Activated naive CD8-positive, alpha-beta T cell treated with anti-CD3 and anti-CD28 coated beads, Interleukin-2, amount 50 U/mL, for 24 hours (primary cell): ENCODE measurements around the gene VSNL1.

ENCODE experiments used
- ATAC-seq: fragments of 150-1000 bp; cut with Tn5 transposase; one replicate; pipeline ENCODE4 v1.10.0; 2021
- DNase-seq: peaks from one replicate; pipeline ENCODE4 v3.0.0; 2021
- H3K27ac Mint-ChIP-seq: one replicate; pipeline ENCODE4 v1.8.0; 2021; ENCODE audit warnings: mild to moderate bottlenecking, mixed read lengths
- H3K27me3 Mint-ChIP-seq: one replicate; pipeline ENCODE4 v1.8.0; 2021; ENCODE audit warnings: mixed read lengths
- H3K36me3 Mint-ChIP-seq: one replicate; pipeline ENCODE4 v1.8.0; 2021; ENCODE audit warnings: low read depth, mixed read lengths
- H3K4me1 Mint-ChIP-seq: one replicate; pipeline ENCODE4 v1.8.0; 2021; ENCODE audit warnings: mixed read lengths
- H3K4me3 Mint-ChIP-seq: one replicate; pipeline ENCODE4 v1.8.0; 2021; ENCODE audit warnings: mild to moderate bottlenecking, moderate library complexity, mixed read lengths
- H3K9me3 Mint-ChIP-seq: one replicate; pipeline ENCODE4 v1.8.0; 2021; ENCODE audit warnings: mixed read lengths

VSNL1 gene

DNA sequence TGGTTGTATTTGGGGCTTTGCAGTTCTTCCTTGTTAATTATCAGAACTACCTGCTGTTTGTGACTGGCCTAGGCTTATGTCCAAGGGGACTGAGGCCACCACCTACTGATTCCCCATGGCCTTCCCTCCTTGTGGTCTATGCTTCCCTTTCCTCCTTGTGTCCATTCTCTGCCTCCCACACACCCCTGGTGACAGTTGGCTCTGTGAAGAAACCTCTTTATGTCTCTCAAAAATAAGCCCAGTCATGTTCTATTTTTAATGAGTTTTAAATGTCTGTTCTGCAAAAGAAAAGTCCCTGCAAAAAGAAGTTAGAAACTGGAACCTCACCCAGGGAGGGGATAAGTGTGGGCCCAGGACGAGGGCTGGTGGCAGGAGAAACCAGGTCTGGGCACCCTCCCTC, 108.1 kb downstream of the VSNL1 start:
- DNase-seq (no peak), ATAC-seq (no peak)
- no peak overlapping the region for H3K4me3 Mint-ChIP-seq
- no peak overlapping the region for H3K27ac Mint-ChIP-seq
- H3K36me3 Mint-ChIP-seq = no peaks in the 10 kb centered on the region
- no peaks in the 10 kb centered on the region for H3K9me3 Mint-ChIP-seq
- H3K4me1 Mint-ChIP-seq = peaks cover 6% of the 10 kb centered on the region
- H3K27me3 Mint-ChIP-seq = no peaks in the 10 kb centered on the region

DNA sequence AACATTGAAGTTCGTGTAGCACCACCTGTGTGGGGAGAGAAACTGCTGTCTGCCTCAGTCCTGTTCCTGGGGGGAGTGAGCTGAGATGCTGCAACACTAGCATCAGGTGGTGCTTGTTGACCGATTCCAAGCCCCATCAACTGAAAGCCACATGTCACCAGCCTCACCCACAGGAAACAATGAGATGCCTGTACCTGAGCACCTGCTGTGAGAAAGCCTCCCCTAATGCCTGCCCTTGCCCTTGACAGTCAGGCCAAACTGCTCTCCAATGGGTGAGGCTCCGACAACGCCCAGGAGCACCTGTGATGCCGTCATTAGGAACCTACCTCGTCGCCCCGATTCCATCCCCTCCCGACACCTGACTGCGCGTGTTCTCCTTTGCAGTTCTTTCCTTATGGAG, 108.5 kb downstream of the VSNL1 start:
- Mint-ChIP-seq H3K4me3 (no peak overlapping the region), H3K27me3 (no peaks in the 10 kb centered on the region), H3K36me3 (no peaks in the 10 kb centered on the region), H3K4me1 (peaks cover 6% of the 10 kb centered on the region), H3K27ac (no peak overlapping the region), H3K9me3 (no peaks in the 10 kb centered on the region)
- DNase-seq (no peak), ATAC-seq (no peak)

DNA sequence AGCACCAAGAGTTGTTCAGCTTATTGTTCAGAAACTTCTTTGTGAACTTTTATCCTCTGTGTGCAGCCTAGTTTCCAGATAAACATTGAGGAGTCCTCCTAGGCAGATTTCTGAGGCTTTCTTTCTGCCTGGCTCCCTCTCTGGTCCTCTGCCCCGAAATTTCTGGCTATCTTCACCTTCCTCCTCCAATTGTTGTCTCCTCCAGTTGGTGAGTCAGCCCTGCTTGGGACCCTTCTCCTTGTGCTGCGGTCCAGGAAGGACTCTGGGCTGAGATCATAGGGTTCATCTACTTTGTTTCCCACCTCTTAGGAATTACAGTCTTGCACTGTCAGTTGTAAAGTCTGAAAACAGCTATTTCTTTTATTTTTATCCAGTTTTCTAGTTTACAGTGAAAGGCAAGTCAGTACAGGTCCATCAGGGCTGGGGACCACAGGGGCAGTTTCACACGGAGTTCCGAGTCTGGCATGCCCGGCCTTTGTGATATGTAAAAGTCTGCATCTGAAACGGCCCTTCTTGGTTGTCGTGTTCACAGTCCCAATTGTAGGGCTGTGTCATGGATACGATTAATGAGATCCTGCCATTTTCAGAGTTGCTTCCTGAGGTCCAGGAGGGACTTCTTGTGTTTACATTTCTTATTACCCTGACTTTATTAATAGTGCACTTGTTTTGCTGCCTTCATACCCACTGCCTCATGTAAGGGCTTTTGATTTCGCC, 112.3 kb downstream of the VSNL1 start:
- Mint-ChIP-seq H3K4me1 (no peaks in the 10 kb centered on the region), H3K27me3 (no peaks in the 10 kb centered on the region), H3K9me3 (no peaks in the 10 kb centered on the region), H3K4me3 (no peak overlapping the region), H3K36me3 (no peaks in the 10 kb centered on the region), H3K27ac (no peak overlapping the region)
- DNase-seq (no peak), ATAC-seq (no peak)

DNA sequence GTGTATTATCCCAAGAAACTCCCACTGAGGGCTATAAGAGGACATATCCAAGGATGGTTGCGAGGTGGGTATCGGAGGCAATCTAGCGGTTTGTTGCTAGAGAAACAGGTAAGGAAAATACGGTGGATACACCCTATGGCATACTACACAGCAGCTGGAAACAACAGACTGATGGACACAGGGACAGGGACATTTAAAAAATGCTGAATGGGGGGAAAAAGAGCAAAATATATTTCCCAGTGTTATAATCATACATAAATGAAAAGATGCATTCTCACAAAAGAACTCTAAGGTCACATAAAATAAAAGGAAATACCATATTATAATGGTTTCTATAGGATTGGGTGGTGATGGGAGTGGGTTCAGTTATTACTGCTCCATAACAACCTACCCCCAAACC, 117.3 kb downstream of the VSNL1 start:
- no peaks in the 10 kb centered on the region for H3K9me3 Mint-ChIP-seq
- no peak overlapping the region for H3K4me3 Mint-ChIP-seq
- DNase-seq = no peak
- H3K36me3 Mint-ChIP-seq = peaks cover 9% of the 10 kb centered on the region
- H3K4me1 Mint-ChIP-seq = peaks cover 14% of the 10 kb centered on the region
- H3K27me3 Mint-ChIP-seq = no peaks in the 10 kb centered on the region
- no peak overlapping the region for H3K27ac Mint-ChIP-seq
- ATAC-seq = no peak

DNA sequence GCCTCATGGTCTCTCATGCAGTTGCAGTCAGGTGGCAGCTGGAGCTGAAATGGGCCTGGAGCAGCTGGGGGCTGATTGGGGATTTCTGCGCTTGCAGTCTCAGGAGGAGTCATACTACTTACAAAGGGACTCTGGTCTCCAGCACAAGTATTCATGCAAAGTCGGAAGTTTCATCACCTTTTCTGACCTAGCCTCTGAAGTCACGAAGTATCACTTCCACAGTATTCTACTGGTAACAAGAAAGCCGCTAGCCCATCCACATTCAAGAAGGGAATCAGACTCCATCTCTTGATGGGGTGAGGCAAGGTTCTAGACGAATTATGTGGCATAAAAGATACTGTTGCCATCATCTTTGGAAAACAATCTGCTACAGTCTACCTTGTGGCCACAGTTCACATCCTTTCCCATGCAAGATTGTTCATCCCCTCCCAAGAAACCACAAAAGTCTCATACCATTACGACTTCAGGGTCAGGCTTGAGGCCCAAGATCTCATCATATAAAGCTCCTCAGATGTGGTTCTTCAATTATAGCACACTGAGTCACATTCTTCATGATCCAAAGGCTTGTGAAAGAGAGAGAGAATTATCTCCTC, 117.9 kb downstream of the VSNL1 start:
- ATAC-seq = peak; percentile 86
- Mint-ChIP-seq H3K4me3 (no peak overlapping the region), H3K4me1 (peaks cover 14% of the 10 kb centered on the region), H3K27ac (peak overlapping the region; percentile 13), H3K36me3 (peaks cover 14% of the 10 kb centered on the region), H3K9me3 (no peaks in the 10 kb centered on the region), H3K27me3 (no peaks in the 10 kb centered on the region)
- DNase-seq = no peak

DNA sequence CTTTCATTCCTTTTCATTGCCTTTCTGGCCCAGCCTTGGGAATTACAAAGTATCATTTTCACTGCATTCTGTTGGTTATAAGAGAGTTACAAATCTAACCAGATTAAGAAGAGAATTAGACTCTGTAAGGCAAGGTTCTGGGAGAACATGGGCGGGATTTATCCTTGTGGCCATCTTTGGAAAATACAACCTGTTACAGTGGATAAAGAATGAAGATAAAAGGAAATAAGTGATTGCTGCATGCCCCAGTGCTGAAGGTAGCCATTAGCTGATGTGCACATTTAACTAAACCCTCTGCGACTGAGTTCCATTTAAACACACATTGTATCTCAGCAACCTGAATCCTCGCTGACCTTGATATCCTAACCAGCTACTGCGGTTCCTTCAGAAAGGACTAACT, 119.7 kb downstream of the VSNL1 start:
- DNase-seq (no peak), ATAC-seq (no peak)
- no peak overlapping the region for H3K27ac Mint-ChIP-seq
- H3K9me3 Mint-ChIP-seq = no peaks in the 10 kb centered on the region
- peaks cover 14% of the 10 kb centered on the region for H3K4me1 Mint-ChIP-seq
- peaks cover 17% of the 10 kb centered on the region for H3K36me3 Mint-ChIP-seq
- no peaks in the 10 kb centered on the region for H3K27me3 Mint-ChIP-seq
- no peak overlapping the region for H3K4me3 Mint-ChIP-seq

DNA sequence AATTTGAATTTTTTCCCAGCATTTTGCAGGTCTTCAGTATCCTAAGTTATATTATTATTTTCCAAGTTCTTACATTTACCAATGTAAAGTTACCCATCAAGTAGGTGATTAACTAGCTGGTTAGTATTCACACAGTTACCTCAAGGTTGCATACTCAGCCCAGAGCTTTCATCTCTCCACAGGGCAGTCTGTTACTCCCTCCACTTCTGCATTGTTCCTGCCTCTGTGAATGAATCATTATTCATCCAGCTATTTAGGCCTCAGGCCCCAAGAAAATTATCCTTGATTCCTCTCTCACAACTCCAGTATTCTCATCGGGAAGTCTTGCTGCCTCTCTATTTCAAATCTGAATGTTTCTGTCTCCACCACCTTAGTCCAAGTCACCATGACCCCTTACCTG, 121.0 kb downstream of the VSNL1 start:
- Mint-ChIP-seq H3K36me3 (peaks cover 23% of the 10 kb centered on the region), H3K27ac (no peak overlapping the region), H3K4me1 (peaks cover 14% of the 10 kb centered on the region), H3K27me3 (no peaks in the 10 kb centered on the region), H3K4me3 (no peak overlapping the region), H3K9me3 (no peaks in the 10 kb centered on the region)
- ATAC-seq = no peak
- no peak for DNase-seq

DNA sequence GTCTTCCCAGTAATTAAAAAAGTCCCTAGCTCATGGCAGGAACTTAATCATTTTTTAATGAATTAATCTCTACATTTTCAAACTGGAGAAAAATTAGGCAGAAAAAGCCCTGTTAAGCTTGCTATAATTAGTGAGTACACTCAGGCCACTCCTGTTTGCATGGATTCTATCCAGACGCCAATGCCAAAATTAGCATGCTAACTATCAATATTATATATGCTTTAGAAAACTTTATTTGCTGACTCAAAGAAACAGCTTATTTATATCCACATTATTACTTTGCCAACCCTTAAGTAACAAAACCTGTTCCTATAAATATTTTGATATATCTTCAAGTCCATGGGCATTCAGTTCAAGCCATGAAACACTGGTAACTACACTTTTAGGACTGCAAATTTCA, 122.2 kb downstream of the VSNL1 start:
- no peaks in the 10 kb centered on the region for H3K27me3 Mint-ChIP-seq
- H3K36me3 Mint-ChIP-seq = peaks cover 24% of the 10 kb centered on the region
- DNase-seq (no peak), ATAC-seq (no peak)
- H3K27ac Mint-ChIP-seq = no peak overlapping the region
- peaks cover 14% of the 10 kb centered on the region for H3K4me1 Mint-ChIP-seq
- no peak overlapping the region for H3K4me3 Mint-ChIP-seq
- H3K9me3 Mint-ChIP-seq = no peaks in the 10 kb centered on the region

DNA sequence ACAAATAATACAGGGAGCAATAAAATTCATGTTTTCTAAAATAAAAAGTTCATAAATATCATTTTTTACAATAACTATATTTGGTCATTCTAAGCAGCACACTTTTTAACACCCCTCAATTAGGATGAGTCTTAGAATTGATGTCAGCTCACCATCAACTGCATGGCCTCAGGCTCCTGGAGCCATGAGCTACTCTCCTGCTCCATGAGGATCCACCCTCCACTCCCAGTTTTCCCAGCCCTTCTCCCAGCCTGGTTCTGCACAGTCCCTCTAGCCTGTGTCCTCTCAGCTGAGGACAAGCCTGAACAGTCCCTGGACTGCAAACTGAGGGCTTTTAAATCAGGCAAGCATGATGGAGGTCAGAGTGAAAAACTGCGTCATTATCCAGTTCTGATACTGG, 124.0 kb downstream of the VSNL1 start:
- H3K27ac Mint-ChIP-seq = no peak overlapping the region
- ATAC-seq (no peak), DNase-seq (no peak)
- H3K36me3 Mint-ChIP-seq = peaks cover 35% of the 10 kb centered on the region
- no peaks in the 10 kb centered on the region for H3K9me3 Mint-ChIP-seq
- no peaks in the 10 kb centered on the region for H3K27me3 Mint-ChIP-seq
- H3K4me3 Mint-ChIP-seq = no peak overlapping the region
- no peaks in the 10 kb centered on the region for H3K4me1 Mint-ChIP-seq

DNA sequence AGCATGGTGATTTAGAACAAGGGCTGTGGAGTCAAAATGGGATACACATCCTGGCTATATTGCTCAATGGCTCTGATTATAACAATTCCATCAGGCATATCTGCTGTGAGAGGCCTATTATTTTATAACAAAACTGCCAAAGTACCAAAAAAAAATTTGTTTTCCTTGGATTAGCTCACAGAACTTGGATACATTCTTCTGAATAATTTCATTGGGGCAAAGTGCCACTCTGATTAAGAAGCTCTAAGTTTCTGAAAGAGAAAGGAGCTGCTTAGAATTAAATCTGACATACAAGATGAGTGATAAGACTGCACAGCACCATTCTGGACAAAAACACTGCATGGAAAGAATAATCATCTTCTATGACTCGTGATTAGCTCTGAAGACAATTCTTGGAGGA, 127.4 kb downstream of the VSNL1 start:
- Mint-ChIP-seq H3K27me3 (no peaks in the 10 kb centered on the region), H3K27ac (no peak overlapping the region), H3K4me1 (no peaks in the 10 kb centered on the region), H3K4me3 (no peak overlapping the region), H3K9me3 (no peaks in the 10 kb centered on the region), H3K36me3 (peaks cover 34% of the 10 kb centered on the region)
- DNase-seq = no peak
- ATAC-seq = no peak

DNA sequence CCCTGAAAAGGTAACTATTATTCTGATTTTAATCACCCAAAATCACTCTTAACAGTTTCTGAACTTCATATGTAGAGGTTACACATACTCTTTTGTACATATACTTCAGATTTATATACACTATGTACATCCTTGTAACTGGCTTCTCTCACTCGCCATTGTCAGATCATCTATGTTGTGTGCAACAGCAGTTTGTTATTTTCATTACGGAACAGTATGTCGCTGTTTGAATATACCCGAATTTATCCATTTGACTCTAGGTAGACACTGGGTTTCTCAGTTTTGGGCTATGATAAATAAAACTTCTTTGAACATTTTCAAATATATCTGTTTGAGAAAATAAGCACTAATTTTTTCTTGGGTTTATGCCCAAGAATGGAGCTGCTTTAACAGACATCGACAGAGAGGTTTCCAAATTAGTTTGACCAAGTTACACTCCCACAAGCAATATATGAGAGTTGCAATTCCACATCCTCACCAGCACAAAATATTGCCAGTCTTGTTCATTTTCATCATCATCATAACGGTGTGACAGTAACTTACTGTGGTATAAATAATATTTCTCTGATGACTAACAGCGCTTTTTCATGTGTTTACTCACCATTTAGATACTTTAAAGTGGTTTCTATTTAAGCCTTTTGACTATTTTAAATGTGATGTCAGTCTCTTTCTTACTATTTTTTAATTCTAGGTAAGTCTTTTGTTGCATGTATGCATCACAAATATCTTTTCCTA, 132.3 kb downstream of the VSNL1 start:
- ATAC-seq (peak; percentile 71), DNase-seq (no peak)
- H3K27ac Mint-ChIP-seq = no peak overlapping the region
- H3K27me3 Mint-ChIP-seq = no peaks in the 10 kb centered on the region
- H3K9me3 Mint-ChIP-seq = no peaks in the 10 kb centered on the region
- H3K36me3 Mint-ChIP-seq = peaks cover 38% of the 10 kb centered on the region
- H3K4me1 Mint-ChIP-seq = peaks cover 3% of the 10 kb centered on the region
- H3K4me3 Mint-ChIP-seq = no peak overlapping the region

DNA sequence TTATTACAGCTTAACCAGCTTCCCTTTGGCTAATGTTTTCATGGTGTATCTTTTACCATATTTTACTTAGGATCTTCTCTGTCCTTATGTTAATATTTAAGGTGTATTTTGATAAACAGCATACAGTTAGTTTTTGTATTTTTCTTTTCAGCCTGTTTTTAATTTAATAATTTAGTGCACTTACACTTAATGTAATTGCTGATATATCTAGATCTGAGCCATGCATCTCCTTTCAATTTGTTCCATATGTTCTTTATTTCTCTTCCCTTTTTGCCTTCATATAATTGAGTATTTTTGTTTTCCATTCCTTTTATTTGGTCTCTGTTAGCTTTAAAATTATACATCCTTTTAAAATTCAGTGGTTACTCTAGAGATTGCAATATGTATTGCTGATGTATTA, 134.3 kb downstream of the VSNL1 start:
- Mint-ChIP-seq H3K27me3 (no peaks in the 10 kb centered on the region), H3K9me3 (no peaks in the 10 kb centered on the region), H3K4me1 (peaks cover 3% of the 10 kb centered on the region), H3K4me3 (no peak overlapping the region), H3K27ac (no peak overlapping the region), H3K36me3 (peaks cover 28% of the 10 kb centered on the region)
- DNase-seq = no peak
- no peak for ATAC-seq

DNA sequence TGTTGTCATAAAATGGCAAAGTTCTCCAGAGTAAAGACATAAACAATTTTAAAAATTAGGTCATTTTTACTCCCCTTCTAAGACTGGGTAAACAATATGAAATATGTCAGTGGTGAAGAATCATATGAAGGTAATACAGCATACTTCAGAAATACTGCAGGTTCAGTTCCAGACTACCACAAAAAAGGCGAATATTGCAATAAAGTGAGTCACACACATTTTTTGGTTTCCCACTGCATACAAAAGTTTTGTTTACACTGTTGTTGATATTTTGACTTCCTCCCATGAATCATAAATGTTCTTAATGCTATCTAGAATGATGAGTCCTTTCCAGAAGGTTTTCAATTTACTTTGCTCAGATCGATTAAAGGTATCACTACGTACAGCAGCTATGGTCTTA, 139.6 kb downstream of the VSNL1 start:
- ATAC-seq (no peak), DNase-seq (no peak)
- H3K27ac Mint-ChIP-seq = no peak overlapping the region
- H3K4me1 Mint-ChIP-seq = no peaks in the 10 kb centered on the region
- H3K27me3 Mint-ChIP-seq = no peaks in the 10 kb centered on the region
- H3K9me3 Mint-ChIP-seq = no peaks in the 10 kb centered on the region
- peaks cover 49% of the 10 kb centered on the region for H3K36me3 Mint-ChIP-seq
- H3K4me3 Mint-ChIP-seq = no peak overlapping the region

DNA sequence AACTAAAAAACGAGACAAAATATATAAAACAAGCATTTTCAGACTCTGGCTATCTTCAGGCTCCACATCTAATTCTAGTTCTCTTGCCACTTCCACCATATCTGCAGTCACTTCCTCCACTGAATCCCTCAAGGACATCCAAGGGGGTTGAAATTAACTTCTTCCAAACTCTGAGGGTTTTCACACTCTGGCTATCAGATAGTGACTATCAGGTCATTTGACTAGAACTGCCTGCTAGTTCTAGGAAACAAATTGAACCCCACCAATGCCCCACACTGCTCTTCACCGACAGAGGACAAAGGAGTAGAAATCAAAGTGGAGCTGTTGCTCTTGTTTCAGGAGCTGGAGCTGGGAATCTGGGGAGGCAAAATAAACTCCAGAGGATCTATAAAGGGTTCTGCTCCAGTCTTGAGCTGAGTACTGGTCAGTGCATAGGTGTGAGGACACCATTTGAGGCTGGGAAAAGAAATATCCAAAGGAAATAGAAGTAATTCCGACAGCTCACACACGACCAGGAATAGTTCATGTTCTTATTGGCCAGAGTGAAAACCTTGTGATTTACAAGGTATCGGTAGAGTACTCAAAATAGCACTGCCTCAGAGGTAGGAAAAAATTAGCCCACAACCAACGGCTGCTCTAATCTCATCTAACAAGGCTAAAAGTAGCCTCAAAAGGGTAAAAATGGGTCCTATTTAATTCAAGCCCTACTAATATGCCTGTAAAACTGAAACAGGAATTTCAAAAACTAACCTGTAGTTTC, 141.8 kb downstream of the VSNL1 start:
- Mint-ChIP-seq H3K4me3 (no peak overlapping the region), H3K27ac (no peak overlapping the region), H3K4me1 (no peaks in the 10 kb centered on the region), H3K27me3 (no peaks in the 10 kb centered on the region), H3K36me3 (peaks cover 44% of the 10 kb centered on the region), H3K9me3 (no peaks in the 10 kb centered on the region)
- no peak for DNase-seq
- no peak for ATAC-seq

DNA sequence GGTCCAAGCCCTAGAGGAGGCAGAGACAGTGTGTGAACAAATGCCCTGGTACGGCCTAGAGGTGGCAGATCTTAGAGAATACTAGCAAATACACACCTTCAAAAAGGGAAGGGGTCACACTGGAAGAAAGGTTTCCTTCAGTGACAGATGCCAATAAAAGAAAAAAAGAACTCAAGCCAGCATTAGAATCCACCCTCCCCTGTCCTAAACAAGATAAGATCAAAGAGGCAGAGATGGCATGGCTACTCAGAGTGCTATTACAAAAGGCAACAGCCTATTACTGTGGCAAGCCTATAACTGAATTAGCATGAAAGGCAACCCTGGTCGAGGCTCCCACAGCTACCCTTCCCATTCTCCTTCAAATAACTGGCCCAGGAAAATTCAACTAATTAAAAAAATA, 143.5 kb downstream of the VSNL1 start:
- no peak for DNase-seq
- H3K9me3 Mint-ChIP-seq = no peaks in the 10 kb centered on the region
- ATAC-seq = no peak
- H3K36me3 Mint-ChIP-seq = peaks cover 45% of the 10 kb centered on the region
- H3K4me3 Mint-ChIP-seq = no peak overlapping the region
- no peak overlapping the region for H3K27ac Mint-ChIP-seq
- no peaks in the 10 kb centered on the region for H3K27me3 Mint-ChIP-seq
- no peaks in the 10 kb centered on the region for H3K4me1 Mint-ChIP-seq
